Activated CD8-positive, alpha-beta memory T cell treated with anti-CD3 and anti-CD28 coated beads for 24 hours (primary cell): ENCODE results near the gene HSFX1.

ENCODE experiments used
- DNase-seq: peaks from one replicate; pipeline ENCODE4 v3.0.0-alpha.2; 2020

Gene HSFX1

DNA sequence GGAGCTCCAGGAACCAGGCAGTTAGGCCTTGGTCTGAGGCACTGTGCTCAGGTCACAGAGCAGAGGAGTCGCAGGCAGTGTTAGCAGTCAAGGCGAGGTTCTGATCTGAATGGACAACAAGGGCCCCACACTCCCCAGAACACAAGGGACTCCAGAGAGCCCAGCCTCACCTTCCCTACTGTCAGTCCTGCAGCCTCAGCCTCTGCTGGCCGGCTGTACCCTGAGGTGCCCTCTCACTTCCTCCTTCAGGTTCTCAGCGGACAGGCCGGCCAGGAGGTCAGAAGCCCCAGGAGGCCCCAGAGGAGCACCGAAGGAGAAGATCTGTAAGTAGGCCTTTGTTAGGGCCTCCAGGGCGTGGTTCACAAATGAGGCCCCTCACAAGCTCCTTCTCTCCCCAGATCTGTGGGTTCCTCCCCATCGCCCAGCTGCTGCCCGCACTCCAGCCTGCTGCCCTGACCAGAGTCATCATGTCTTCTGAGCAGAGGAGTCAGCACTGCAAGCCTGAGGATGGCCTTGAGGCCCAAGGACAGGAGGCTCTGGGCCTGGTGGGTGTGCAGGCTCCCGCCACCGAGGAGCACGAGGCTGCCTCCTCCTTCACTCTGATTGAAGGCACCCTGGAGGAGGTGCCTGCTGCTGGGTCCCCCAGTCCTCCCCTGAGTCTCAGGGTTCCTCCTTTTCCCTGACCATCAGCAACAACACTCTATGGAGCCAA lies 34.0 kb downstream of the HSFX1 start:
- DNase-seq, result peak; percentile 57

DNA sequence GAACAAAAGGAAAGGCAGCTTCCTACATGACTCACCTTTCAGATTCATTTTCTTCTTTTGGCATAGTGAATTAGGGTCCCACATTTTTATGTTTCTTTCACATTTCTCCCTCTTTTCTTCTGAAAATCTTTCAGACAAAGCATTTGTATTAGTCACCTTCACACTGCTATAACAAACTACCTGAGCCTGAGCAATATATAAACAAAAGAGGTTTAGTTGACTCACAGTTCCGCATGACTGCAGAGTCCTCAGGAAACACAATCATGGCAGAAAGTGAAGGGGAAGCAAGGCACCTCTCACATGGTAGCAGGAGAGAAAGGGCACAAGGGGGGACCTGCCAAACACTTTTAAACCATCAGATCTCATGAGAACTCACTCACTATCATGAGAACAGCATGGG lies 44.8 kb downstream of the HSFX1 start:
- DNase-seq, result no peak

DNA sequence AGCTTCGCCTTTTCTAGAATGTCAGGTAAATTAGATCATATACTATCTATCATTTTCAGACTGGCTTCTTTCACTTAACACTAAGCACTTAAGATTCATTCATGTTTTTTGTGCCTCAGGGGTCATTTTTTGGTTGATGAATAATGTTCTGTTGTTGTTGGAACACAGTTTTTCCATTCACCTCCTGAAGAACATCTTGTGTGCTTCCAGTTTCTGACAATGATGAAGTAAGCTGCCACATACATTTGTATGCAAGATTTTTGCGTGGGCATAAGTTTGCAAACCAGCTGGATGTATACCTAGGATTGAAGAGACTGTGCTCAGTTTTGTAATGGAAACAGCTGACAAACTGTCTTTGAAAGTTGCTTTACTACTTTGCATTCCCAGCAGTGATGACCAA lies 45.5 kb downstream of the HSFX1 start:
- DNase-seq, result no peak

DNA sequence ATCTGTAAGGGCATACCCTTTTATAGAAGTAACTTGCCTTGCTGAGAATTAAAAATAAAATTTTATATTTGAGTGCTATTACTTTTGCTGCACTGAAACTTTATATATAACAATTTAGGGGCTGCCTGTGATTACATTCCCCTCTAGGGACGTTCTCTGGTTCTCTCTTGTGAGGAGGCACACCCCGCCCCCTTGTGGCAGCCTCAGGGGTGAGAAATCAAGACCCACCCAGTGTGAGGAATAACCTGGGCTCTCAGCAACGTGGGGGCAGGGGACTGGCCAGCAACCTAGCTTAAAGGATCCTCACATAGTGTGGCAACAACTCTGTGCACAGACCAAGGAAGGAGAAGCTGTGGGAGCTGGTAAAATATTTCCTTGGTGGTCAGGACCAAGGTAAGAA lies 51.6 kb downstream of the HSFX1 start:
- DNase-seq, result peak; percentile 84
